WERI-Rb-1 (cell line): ENCODE data around the gene FABP3.
"Not testable (repeated sequence)": the region's sequence is repeated elsewhere in the genome, so short reads cannot be mapped to it uniquely, and the experiment has no call there.

ENCODE experiments used
- DNase-seq: peaks from one replicate; pipeline ENCODE4 v3.0.0-alpha.2; 2020
- H3K27ac ChIP-seq: fragments of 250-450 bp; sonication (Bioruptor Pico); 2 replicates; pipeline ENCODE4 v1.5.1; 2020; ENCODE audit warnings: mild to moderate bottlenecking, moderate library complexity
- H3K27me3 ChIP-seq: fragments of 250-450 bp; sonication (Bioruptor Pico); 2 replicates; pipeline ENCODE4 v1.5.1; 2021; ENCODE audit warnings: mild to moderate bottlenecking, low read depth, moderate library complexity; ENCODE audit not compliant: insufficient read depth, severe bottlenecking
- H3K36me3 ChIP-seq: fragments of 250-450 bp; sonication (Bioruptor Pico); 2 replicates; pipeline ENCODE4 v1.5.1; 2020; ENCODE audit warnings: mild to moderate bottlenecking, moderate library complexity
- H3K4me3 ChIP-seq: 2 replicates; pipeline ENCODE4 v1.5.1; 2011; ENCODE audit warnings: low read depth, mild to moderate bottlenecking, control low read depth, low read length
- H3K9me3 ChIP-seq: fragments of 250-450 bp; sonication (Bioruptor Pico); 2 replicates; pipeline ENCODE4 v1.5.1; 2021; ENCODE audit warnings: mild to moderate bottlenecking, moderate library complexity; ENCODE audit not compliant: severe bottlenecking
- TF ChIP-seq, protein P1 (sequence below): IDR thresholded peaks from 2 replicates; pipeline ENCODE4 v1.5.1; 2011; ENCODE audit warnings: low read depth, mild to moderate bottlenecking, control low read depth, inconsistent platforms, low read length

FABP3 gene

DNA sequence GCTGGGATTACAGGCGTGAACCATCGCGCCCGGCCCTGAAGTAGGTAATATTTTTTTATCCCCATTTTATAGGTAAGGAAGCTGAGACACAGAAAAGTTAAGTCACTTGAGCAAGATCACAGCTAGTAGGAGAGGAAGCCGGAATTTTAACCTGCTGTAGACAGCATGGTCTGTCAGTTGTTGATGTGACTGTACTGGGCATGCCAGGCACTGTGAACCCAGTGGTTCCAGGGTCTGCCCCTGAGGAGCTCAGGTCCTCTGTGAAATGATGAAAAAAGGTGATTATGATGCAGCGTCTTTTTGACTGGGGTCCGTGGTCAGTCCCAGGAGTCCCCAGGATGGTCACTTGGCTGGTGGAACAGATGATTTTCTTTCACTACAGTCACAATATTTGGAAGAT is 16.7 kb upstream of the FABP3 start:
- Histone ChIP-seq H3K27ac (no peak overlapping the region), H3K4me3 (no peak overlapping the region), H3K27me3 (no peaks in the 10 kb centered on the region), H3K36me3 (no peaks in the 10 kb centered on the region), H3K9me3 (no peaks in the 10 kb centered on the region)
- no peak for DNase-seq
- TF ChIP-seq, protein P1, sequence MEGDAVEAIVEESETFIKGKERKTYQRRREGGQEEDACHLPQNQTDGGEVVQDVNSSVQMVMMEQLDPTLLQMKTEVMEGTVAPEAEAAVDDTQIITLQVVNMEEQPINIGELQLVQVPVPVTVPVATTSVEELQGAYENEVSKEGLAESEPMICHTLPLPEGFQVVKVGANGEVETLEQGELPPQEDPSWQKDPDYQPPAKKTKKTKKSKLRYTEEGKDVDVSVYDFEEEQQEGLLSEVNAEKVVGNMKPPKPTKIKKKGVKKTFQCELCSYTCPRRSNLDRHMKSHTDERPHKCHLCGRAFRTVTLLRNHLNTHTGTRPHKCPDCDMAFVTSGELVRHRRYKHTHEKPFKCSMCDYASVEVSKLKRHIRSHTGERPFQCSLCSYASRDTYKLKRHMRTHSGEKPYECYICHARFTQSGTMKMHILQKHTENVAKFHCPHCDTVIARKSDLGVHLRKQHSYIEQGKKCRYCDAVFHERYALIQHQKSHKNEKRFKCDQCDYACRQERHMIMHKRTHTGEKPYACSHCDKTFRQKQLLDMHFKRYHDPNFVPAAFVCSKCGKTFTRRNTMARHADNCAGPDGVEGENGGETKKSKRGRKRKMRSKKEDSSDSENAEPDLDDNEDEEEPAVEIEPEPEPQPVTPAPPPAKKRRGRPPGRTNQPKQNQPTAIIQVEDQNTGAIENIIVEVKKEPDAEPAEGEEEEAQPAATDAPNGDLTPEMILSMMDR = no peak

DNA sequence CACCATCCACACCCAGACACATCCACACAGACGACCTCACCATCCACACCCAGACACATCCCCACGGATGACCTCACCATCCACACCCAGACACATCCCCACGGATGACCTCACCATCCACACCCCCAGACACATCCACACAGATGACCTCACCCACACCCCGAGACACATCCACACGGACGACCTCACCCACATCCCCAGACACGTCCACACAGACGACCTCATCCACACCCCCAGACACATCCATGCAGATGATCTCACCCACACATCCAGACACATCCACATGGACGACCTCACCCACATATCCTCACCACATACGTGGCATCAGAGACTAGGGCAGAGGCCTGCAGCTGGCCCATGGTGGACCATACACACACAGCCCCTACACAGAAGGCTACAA is 14.7 kb upstream of the FABP3 start:
- Histone ChIP-seq H3K36me3 (no peaks in the 10 kb centered on the region), H3K4me3 (no peak overlapping the region), H3K27ac (no peak overlapping the region), H3K9me3 (no peaks in the 10 kb centered on the region), H3K27me3 (no peaks in the 10 kb centered on the region)
- DNase-seq = no peak
- TF ChIP-seq, protein P1 = no peak

DNA sequence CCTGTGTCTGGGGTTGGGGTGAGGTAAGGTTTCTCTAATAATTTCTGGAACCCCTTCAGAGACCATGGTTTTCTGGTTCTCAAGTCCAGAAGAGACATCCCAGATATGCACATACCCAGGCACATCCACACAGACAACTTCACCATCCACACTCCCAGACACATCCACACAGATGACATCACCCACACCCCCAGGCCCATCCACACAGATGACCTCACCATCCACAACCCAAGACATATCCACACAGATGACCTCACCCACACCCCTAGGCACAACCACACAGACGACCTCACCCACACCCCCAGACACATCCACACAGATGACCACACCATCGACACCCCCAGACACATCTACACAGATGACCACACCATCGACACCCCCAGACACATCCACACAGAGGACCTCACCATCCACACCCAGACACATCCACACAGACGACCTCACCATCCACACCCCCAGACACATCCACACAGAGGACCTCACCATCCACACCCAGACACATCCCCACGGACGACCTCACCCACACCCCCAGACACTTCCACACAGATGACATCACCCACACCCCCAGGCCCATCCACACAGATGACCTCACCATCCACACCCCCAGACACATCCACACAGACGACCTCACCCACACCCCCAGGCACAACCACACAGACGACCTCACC is 13.8 kb upstream of the FABP3 start:
- not testable (repeated sequence) for H3K9me3 ChIP-seq, H3K27ac ChIP-seq, H3K4me3 ChIP-seq, H3K27me3 ChIP-seq, H3K36me3 ChIP-seq, DNase-seq

DNA sequence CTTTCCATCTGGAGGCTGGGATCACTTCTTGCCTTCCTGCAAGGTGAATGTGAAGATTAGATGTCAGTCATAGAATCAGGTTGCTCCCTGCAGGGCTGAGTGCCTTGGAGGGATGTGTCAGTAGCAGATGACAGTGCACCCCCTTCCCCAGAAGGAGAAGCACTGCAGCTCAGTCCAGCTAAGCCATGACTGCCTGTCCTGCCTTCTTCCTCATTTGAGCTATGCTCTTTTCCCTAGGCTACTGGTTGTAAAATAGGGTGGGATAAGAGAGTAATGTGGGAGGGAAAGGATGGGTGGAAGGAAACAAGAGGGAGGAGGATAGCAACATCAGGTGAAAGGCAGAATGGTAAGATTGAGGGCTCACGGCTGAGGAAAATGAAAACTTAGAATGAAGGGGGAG is 11.1 kb upstream of the FABP3 start:
- TF ChIP-seq, protein P1 = 0 out of 2 replicates have a peak, but pooled peaks have one; percentile 9
- peak; percentile 71 for DNase-seq
- peak overlapping the region; percentile 95 for H3K27ac ChIP-seq
- H3K4me3 ChIP-seq = no peak overlapping the region
- H3K27me3 ChIP-seq = no peaks in the 10 kb centered on the region
- no peaks in the 10 kb centered on the region for H3K36me3 ChIP-seq
- no peaks in the 10 kb centered on the region for H3K9me3 ChIP-seq

DNA sequence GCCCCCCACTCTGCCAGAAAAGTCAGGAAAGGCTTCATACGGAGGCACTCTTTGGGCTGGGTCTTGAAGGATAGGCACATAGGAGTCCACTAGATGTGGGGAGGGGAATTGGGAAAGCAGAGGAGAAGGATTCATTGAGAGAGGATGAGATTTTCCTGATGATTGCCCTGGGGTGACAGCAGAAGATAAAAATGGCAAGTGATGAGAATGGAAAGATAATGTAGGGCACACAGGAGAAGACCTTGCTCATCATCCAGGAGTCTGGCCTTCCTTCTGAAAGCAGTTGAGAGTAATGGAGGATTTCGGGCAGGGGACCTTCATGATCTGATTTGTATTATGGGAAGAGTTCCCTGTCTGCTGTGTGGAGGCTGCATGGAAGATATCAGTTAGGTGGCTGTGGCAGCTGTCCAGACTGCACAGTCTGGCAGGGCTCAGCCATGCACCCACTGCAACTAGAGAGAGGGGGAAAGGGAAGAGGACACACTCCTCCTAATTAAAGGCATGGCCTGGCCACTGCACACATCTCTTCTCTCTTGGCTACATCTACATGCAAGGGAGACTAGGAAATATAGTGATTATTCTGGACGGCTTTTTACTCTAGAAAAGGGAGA is 9.6 kb upstream of the FABP3 start:
- H3K9me3 ChIP-seq = no peaks in the 10 kb centered on the region
- no peaks in the 10 kb centered on the region for H3K27me3 ChIP-seq
- peak overlapping the region; percentile 95 for H3K27ac ChIP-seq
- no peaks in the 10 kb centered on the region for H3K36me3 ChIP-seq
- DNase-seq = peak; percentile 37
- TF ChIP-seq, protein P1 = no peak
- H3K4me3 ChIP-seq = no peak overlapping the region

DNA sequence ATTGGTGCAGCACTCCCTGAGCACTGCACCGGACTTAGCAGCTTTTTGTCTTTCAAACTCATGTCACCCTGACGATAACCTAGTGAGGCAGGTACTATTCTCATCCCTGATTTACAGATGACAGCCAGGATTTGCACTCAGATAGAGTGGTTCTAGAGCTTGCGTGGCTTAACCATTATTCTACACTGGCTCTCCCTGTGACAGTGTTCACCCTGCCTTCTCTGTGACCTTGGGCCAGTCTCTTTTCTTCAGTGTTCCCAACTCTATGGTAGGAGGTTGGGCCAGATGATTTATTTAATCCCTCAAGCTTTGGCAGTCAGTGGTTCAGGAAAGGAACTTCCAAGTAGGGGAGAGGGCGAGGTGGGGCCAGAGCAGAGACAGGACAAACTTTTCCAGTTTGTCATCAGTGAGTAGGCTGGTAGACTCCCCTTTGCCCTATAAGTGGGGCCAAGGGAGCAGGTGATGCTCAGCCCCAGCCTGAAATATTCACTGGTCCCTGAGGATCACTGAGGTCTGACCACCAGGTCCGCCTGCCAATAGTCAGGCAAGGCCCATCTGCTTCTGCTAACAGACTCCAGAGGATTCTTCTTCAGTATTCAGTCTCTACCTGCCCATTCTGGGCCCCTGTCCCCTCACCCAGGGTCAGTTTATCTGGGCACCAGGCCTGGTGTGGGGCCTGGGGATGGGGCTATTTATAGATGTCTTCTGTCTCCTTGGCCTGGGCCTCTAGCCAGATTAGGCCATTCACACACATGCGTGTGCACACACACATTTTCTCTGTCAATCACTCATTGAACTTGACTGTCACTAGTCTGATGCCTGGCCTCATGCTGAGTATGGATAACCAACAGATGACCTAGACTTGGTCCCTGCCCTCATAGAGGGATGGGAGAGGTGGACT is 8.8 kb upstream of the FABP3 start:
- Histone ChIP-seq H3K36me3 (no peaks in the 10 kb centered on the region), H3K27ac (peak overlapping the region; percentile 95), H3K4me3 (no peak overlapping the region), H3K27me3 (no peaks in the 10 kb centered on the region), H3K9me3 (no peaks in the 10 kb centered on the region)
- TF ChIP-seq, protein P1 = no peak
- DNase-seq = peak; percentile 76
